HG03175 (cell line): ENCODE measurements around the gene STX3.

Experiments used
- ATAC-seq: cut with Tn5 transposase; IDR thresholded peaks from one replicate; pipeline ENCODE4 v1.9.1; 2021; ENCODE audit warnings: mild to moderate bottlenecking, moderate library complexity; ENCODE audit not compliant: unreplicated experiment

The STX3 gene

GRCh38 chr11:59754859-59755700 lies at the start of gene STX3:
Gene STX3, plus strand, starts transcription at chr11:59755376. Its CDS starts 230 bp downstream, at chr11:59755606.
- peak; percentile 74 for ATAC-seq

- ATAC-seq: no peak
Observed at GRCh38 chr11:59706518-59707285, 48.5 kb upstream of the STX3 start.

GRCh38 chr11:59707371-59707770 lies 47.8 kb upstream of the STX3 start:
- no peak for ATAC-seq

- ATAC-seq: no peak
Observed at GRCh38 chr11:59708537-59708936, 46.6 kb upstream of the STX3 start.

GRCh38 chr11:59710136-59710847 lies 44.9 kb upstream of the STX3 start:
- ATAC-seq: no peak

GRCh38 chr11:59713745-59714144 lies 41.4 kb upstream of the STX3 start, which contains the start of gene OR10V1:
Gene OR10V1, minus strand, starts transcription at chr11:59713845. Its CDS starts 0 bp downstream, at chr11:59713845.
- ATAC-seq: no peak

GRCh38 chr11:59716051-59716450 lies 39.1 kb upstream of the STX3 start:
- no peak for ATAC-seq

GRCh38 chr11:59719556-59719955 lies 35.6 kb upstream of the STX3 start:
- no peak for ATAC-seq

- ATAC-seq: no peak
Observed at GRCh38 chr11:59724066-59724465, 31.1 kb upstream of the STX3 start.

- ATAC-seq: no peak
Observed at GRCh38 chr11:59727426-59727825, 27.8 kb upstream of the STX3 start.

- no peak for ATAC-seq
Observed at GRCh38 chr11:59728154-59728553, 27.0 kb upstream of the STX3 start.

GRCh38 chr11:59728913-59729312 lies 26.3 kb upstream of the STX3 start:
- no peak for ATAC-seq

GRCh38 chr11:59729834-59730233 lies 25.3 kb upstream of the STX3 start:
- ATAC-seq: no peak

GRCh38 chr11:59730896-59731565 lies 24.1 kb upstream of the STX3 start:
- no peak for ATAC-seq

- no peak for ATAC-seq
Observed at GRCh38 chr11:59746111-59746510, 9.1 kb upstream of the STX3 start.

- ATAC-seq: peak; percentile 74
Observed at GRCh38 chr11:59753650-59754493, 1.3 kb upstream of the STX3 start.

- ATAC-seq: peak; percentile 24
Observed at GRCh38 chr11:59754494-59754858, 700 bp upstream of the STX3 start.

GRCh38 chr11:59755701-59756557 lies 753 bp downstream of the STX3 start:
- no peak for ATAC-seq

GRCh38 chr11:59756558-59756840 lies 1.3 kb downstream of the STX3 start:
- ATAC-seq: no peak
